CD14-positive monocyte (primary cell): ENCODE data around the gene TTLL10. TPM values are rescaled to one million over a fixed set of nuclear protein-coding genes. Genes with fewer than 3 reads are reported as not detected.
A peak's percentile ranks its signal among the peaks of the same experiment; 100 is the strongest.

Source experiments
- DNase-seq, 3 donors: peaks; one replicate each; pipeline ENCODE4 v3.0.0-alpha.2; 2011 to 2022
- H2AFZ ChIP-seq: 2 replicates; pipeline ENCODE4 v1.6.0; 2012; ENCODE audit warnings: mild to moderate bottlenecking, low read depth, low read length, inconsistent platforms; ENCODE audit not compliant: insufficient read depth, poor library complexity, severe bottlenecking
- H3K27ac ChIP-seq, 2 donors: 1 replicate in 1 of 2; 2 replicates in 1 of 2; pipeline ENCODE4 v1.5.1; 2012 to 2013; ENCODE audit warnings: low read length in 2 of 2, control low read depth in 1 of 2, inconsistent platforms in 1 of 2, low read depth in 1 of 2, mild to moderate bottlenecking in 1 of 2
- H3K27me3 ChIP-seq, 2 donors: one replicate each; pipeline versions ENCODE4 v1.6.0 to v1.6.1; 2011 to 2013; ENCODE audit warnings: low read length in 2 of 2; ENCODE audit not compliant: control insufficient read depth in 2 of 2, insufficient read depth in 2 of 2
- H3K36me3 ChIP-seq, 2 donors: replicated peaks in 1 of 2; 1 replicate in 1 of 2; 2 replicates in 1 of 2; pipeline versions ENCODE4 v1.5.1 to v1.6.1; 2012 to 2013; ENCODE audit warnings: low read length in 2 of 2, control low read depth in 1 of 2, inconsistent platforms in 1 of 2, mild to moderate bottlenecking in 1 of 2; ENCODE audit not compliant: insufficient read depth in 2 of 2, control insufficient read depth in 1 of 2
- H3K4me1 ChIP-seq, 2 donors: 1 replicate in 1 of 2; 2 replicates in 1 of 2; pipeline versions ENCODE4 v1.5.1 to v1.6.1; 2012 to 2013; ENCODE audit warnings: low read length in 2 of 2, control low read depth in 1 of 2, inconsistent platforms in 1 of 2, mild to moderate bottlenecking in 1 of 2, moderate library complexity in 1 of 2; ENCODE audit not compliant: insufficient read depth in 2 of 2, control insufficient read depth in 1 of 2
- H3K4me2 ChIP-seq: replicated peaks from 2 replicates; pipeline ENCODE3; 2012; ENCODE audit warnings: low read length, moderate library complexity, mild to moderate bottlenecking; ENCODE audit not compliant: poor library complexity, severe bottlenecking; ENCODE audit errors: extremely low read depth
- H3K4me3 ChIP-seq, 3 experiments: fragments of 200-600 bp in 1 of 3; sonication (generic) in 1 of 3; replicated peaks in 1 of 3; 1 replicate in 2 of 3; 2 replicates in 1 of 3; pipeline ENCODE4 v1.5.1; 2011 to 2013; ENCODE audit warnings: low read length in 3 of 3, mild to moderate bottlenecking in 3 of 3, control low read depth in 2 of 3, low read depth in 2 of 3, inconsistent platforms in 1 of 3, moderate library complexity in 1 of 3
- H3K79me2 ChIP-seq: 2 replicates; pipeline ENCODE4 v1.6.0; 2012; ENCODE audit warnings: mild to moderate bottlenecking, control low read depth, inconsistent platforms, low read length, moderate library complexity; ENCODE audit not compliant: insufficient read depth
- H3K9ac ChIP-seq: 2 replicates; pipeline ENCODE4 v1.6.0; 2017; ENCODE audit warnings: low read length, mild to moderate bottlenecking; ENCODE audit not compliant: insufficient read depth, poor library complexity, severe bottlenecking
- H3K9me3 ChIP-seq, 2 donors: replicated peaks in 1 of 2; 1 replicate in 1 of 2; 2 replicates in 1 of 2; pipeline versions ENCODE4 v1.5.1 to v1.6.1; 2012 to 2013; ENCODE audit warnings: low read length in 2 of 2, control low read depth in 1 of 2; ENCODE audit not compliant: control insufficient read depth in 1 of 2, insufficient read depth in 1 of 2
- H4K20me1 ChIP-seq: 2 replicates; pipeline ENCODE4 v1.6.0; 2012; ENCODE audit warnings: mild to moderate bottlenecking, low read length, control low read depth, moderate library complexity; ENCODE audit not compliant: insufficient read depth
- H3K27ac Mint-ChIP-seq, 7 donors: one replicate each; pipeline ENCODE4 v1.8.0; 2020; ENCODE audit warnings: mild to moderate bottlenecking in 7 of 7, mixed read lengths in 7 of 7, moderate library complexity in 6 of 7, inconsistent platforms in 2 of 7
- H3K27me3 Mint-ChIP-seq, 3 donors: one replicate each; pipeline ENCODE4 v1.8.0; 2021 to 2022; ENCODE audit warnings: low read depth in 3 of 3, mild to moderate bottlenecking in 3 of 3, mixed read lengths in 3 of 3, moderate library complexity in 3 of 3, inconsistent platforms in 1 of 3
- H3K36me3 Mint-ChIP-seq, 2 donors: one replicate each; pipeline ENCODE4 v1.8.0; 2020; ENCODE audit warnings: mixed read lengths in 2 of 2, inconsistent platforms in 1 of 2, mild to moderate bottlenecking in 1 of 2
- H3K4me1 Mint-ChIP-seq: one replicate; pipeline ENCODE4 v1.8.0; 2020; ENCODE audit warnings: mild to moderate bottlenecking, mixed read lengths
- H3K4me3 Mint-ChIP-seq, 2 donors: one replicate each; pipeline ENCODE4 v1.8.0; 2020; ENCODE audit warnings: mild to moderate bottlenecking in 2 of 2, mixed read lengths in 2 of 2, moderate library complexity in 1 of 2
- H3K9me3 Mint-ChIP-seq, 7 donors: one replicate each; pipeline ENCODE4 v1.8.0; 2020 to 2022; ENCODE audit warnings: mixed read lengths in 7 of 7, mild to moderate bottlenecking in 6 of 7, moderate library complexity in 6 of 7, inconsistent platforms in 2 of 7
- WGBS: methylation state at CpG from one replicate; pipeline ENCODE4 v1.1.5; 2013; ENCODE audit warnings: missing lambda C conversion rate; ENCODE audit not compliant: insufficient coverage; 5-methylcytosine and 5-hydroxymethylcytosine counted together
- intact Hi-C, 2 donors: fragments of 100-400 bp; cut with micrococcal nuclease; formaldehyde crosslinking; loops; one replicate each; pipeline versions ENCODE4 v1.15.0 to v1.15.1; 2023
- polyA plus RNA-seq, 3 donors: library from polyadenylated mRNA; depleted of rRNA in 1 of 3; unstranded in 2 of 3; stranded (reverse) in 1 of 3; fragments of 300-500 nt in 2 of 3; fragments of >200 nt in 1 of 3; fragmentation: Illumina TruSeq in 2 of 3; gene quantifications; 1 replicate in 2 of 3; 2 replicates in 1 of 3; pipeline ENCODE4 v1.2.3, GENCODE V29; 2012 to 2021
- TF ChIP-seq, protein P1 (sequence below): fragments of 200-600 bp; IDR thresholded peaks from one replicate; pipeline ENCODE4 v1.8.0; 2022; ENCODE audit warnings: antibody characterized with exemption, mild to moderate bottlenecking

TTLL10 gene
- polyA plus RNA-seq, 3 donors = 0.06 TPM; not detected in 2

DNA sequence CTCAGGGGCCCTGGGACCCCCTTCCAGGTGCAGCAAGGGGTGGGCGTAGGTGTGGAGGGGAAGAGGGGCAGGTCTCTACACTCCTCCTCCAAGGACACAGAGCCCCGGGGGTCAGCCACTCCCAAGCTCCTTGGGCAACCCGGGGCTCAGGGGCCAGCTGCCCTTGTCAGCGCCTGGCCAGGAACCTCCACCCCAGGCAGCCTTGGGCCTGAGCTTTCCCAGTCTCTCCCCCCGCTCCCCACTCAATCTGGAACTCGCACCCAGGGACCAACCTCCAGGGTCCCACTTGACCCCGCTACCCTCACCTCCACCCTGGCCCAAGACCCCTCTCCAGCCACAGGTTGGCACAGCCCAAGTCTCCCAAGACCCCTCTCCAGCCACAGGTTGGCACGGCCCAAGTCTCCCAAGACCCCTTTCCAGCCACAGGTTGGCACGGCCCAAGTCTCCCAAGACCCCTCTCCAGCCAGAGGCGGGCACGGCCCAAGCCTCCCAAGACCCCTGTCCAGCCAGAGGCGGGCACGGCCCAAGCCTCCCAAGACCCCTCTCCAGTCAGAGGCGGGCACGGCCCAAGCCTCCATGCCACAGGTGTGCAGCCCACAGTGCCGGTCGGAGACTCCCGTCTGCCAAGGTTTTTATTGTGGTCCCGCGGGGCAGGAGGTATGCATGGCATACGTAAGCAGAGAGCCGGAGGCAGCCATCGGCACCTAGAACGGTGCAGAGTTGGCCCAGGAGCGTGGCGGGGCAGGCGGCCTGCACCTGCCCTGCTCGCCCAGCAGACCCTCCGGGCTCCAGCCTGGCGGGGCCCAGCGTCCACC lies 37.3 kb downstream of the TTLL10 start:
- WGBS = 96% methylated on average over 23 of the region's 31 CpGs
- no peak overlapping the region for H3K4me2 ChIP-seq
- no peak for DNase-seq
- peaks cover 5 to 57% of the 10 kb centered on the region in 2 donors for H3K27me3 ChIP-seq
- no peak overlapping the region for H3K4me3 ChIP-seq
- no peak overlapping the region for H3K9ac ChIP-seq
- Mint-ChIP-seq H3K4me1 (peaks cover 7% of the 10 kb centered on the region), H3K27ac (peak overlapping the region in 1 of 7 donors; percentile 66), H3K4me3 (no peak overlapping the region), H3K9me3 (peaks cover 0 to 3% (median 2%) of the 10 kb centered on the region in 7 donors), H3K27me3 (peaks cover 49 to 77% (median 64%) of the 10 kb centered on the region in 3 donors), H3K36me3 (peaks cover 0 to 1% of the 10 kb centered on the region in 2 donors)
- peaks cover 0 to under 1% of the 10 kb centered on the region in 2 donors for H3K36me3 ChIP-seq
- TF ChIP-seq, protein P1, sequence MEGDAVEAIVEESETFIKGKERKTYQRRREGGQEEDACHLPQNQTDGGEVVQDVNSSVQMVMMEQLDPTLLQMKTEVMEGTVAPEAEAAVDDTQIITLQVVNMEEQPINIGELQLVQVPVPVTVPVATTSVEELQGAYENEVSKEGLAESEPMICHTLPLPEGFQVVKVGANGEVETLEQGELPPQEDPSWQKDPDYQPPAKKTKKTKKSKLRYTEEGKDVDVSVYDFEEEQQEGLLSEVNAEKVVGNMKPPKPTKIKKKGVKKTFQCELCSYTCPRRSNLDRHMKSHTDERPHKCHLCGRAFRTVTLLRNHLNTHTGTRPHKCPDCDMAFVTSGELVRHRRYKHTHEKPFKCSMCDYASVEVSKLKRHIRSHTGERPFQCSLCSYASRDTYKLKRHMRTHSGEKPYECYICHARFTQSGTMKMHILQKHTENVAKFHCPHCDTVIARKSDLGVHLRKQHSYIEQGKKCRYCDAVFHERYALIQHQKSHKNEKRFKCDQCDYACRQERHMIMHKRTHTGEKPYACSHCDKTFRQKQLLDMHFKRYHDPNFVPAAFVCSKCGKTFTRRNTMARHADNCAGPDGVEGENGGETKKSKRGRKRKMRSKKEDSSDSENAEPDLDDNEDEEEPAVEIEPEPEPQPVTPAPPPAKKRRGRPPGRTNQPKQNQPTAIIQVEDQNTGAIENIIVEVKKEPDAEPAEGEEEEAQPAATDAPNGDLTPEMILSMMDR = no peak
- H3K27ac ChIP-seq = no peak overlapping the region
- intact Hi-C loops = no loop called here
- no peak overlapping the region for H2AFZ ChIP-seq
- H4K20me1 ChIP-seq = peaks cover 8% of the 10 kb centered on the region
- H3K79me2 ChIP-seq = no peaks in the 10 kb centered on the region
- H3K9me3 ChIP-seq = no peaks in the 10 kb centered on the region
- peaks cover 6 to 8% of the 10 kb centered on the region in 2 donors for H3K4me1 ChIP-seq

DNA sequence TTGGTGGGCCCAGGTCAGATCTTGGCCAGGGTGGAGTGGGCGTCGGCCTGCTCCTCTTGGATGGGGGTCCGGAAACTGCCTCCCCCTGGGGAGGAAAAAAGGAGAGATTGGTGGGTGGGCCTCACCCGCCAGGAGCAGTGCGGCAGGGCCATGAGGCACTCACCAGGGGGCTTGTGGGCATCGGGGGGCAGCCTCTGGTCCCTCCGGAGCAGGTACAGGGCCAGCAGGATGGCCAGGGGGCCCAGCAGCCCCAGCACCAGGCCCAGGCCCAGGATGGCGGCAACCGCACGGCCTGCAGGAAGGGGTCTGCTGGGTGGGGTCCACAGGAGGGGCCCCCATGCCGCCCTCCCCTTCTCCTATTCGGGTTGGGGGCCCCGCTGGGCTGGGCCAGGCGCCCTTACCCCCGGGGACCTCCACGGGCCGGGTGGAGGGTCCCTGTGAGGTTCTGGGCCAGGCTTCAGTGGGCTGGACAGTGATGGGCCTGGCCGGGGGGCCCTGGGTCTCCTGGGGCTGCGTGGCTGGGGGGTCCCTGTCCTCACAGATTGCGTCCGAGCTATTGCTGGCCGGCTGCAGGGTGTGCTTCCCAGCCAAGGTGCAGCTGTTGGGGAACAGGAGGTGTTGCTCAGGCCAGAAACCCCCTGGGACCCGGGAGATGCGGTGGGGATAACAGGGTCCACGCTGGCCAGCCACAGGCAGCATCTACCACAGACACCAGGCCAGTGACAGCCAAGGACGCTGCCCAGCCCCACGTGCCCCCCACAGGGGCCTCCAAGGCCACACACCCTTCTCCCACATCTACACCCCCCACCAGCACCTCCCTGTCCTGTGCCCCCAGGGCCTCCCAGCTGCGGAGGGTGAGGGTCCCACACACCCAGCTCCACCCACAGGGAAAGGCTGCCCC lies 38.1 kb downstream of the TTLL10 start:
- 86% methylated on average over 25 of the region's 28 CpGs for WGBS
- Mint-ChIP-seq H3K27me3 (peaks cover 43 to 69% (median 56%) of the 10 kb centered on the region in 3 donors), H3K4me1 (peaks cover 7% of the 10 kb centered on the region), H3K27ac (no peak overlapping the region), H3K4me3 (no peak overlapping the region), H3K9me3 (peaks cover 0 to 3% (median under 1%) of the 10 kb centered on the region in 7 donors), H3K36me3 (peaks cover 6 to 7% of the 10 kb centered on the region in 2 donors)
- peaks cover 14% of the 10 kb centered on the region for H4K20me1 ChIP-seq
- peaks cover 6 to 8% of the 10 kb centered on the region in 2 donors for H3K4me1 ChIP-seq
- DNase-seq = no peak
- no peaks in the 10 kb centered on the region for H3K79me2 ChIP-seq
- intact Hi-C loops = no loop called here
- H2AFZ ChIP-seq = no peak overlapping the region
- no peak overlapping the region for H3K4me2 ChIP-seq
- H3K36me3 ChIP-seq = peaks cover 8 to 10% of the 10 kb centered on the region in 2 donors
- no peak overlapping the region for H3K27ac ChIP-seq
- H3K27me3 ChIP-seq = peaks cover 2 to 50% of the 10 kb centered on the region in 2 donors
- TF ChIP-seq, protein P1 = no peak
- H3K9me3 ChIP-seq = no peaks in the 10 kb centered on the region
- H3K9ac ChIP-seq = no peak overlapping the region
- H3K4me3 ChIP-seq = no peak overlapping the region
